Measurements from ENCODE around the gene AJM1. TPM values are rescaled to one million over a fixed set of nuclear protein-coding genes. Genes with fewer than 3 reads are reported as not detected.

The AJM1 gene
- total RNA-seq, 1 donor from 2014 or later: 2.7 TPM

DNA sequence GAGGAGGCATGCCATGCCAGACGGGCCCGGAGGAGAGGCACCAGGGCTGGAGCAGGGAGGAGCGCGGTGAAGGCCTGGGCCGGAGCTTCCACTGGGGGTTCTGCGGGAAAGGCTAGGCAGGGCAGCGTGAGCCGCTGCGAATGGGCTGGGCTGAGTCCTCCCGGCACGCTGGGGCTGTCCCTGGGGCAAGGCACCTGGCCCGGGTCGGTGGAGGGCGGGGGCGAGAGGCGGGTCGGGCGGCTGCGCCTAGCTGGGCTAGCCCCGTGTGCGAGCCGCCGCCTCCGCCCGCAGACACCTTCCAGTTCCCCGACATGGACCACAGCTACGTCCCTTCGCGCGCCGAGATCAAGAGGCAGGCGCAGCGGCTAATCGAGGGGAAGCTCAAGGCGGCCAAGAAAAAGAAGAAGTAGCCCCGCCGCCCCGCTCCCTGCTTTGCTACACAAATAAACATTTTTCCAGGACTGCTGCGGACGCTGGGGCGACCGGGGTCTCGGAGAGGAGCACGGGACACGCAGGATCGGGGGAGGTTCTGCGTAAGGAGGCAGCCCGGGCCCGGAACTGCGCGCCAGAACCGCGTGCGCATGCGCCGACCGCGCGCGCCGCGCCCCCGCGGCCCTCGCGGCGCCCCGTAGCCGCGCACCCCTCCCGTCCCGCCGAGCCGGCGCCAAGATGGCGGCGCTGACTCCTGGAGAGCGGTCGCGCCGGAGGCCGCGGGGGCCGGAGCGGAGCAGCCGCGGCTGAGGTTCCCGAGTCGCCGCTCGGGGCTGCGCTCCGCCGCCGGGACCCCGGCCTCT lies 34.8 kb upstream of the AJM1 start, which contains the start of gene RABL6:
Gene RABL6, plus strand, starts transcription at position 668 of the 794 bp plus-strand sequence. CDS start 249 bp downstream, outside the sequence.
- peak; percentile 75 for DNase-seq (ENCODE audit: low read depth)

- DNase-seq (ENCODE audit: low read depth): no peak
Measured at GRCh38 chr9:136808075-136808805, 34.0 kb upstream of the AJM1 start.

DNA sequence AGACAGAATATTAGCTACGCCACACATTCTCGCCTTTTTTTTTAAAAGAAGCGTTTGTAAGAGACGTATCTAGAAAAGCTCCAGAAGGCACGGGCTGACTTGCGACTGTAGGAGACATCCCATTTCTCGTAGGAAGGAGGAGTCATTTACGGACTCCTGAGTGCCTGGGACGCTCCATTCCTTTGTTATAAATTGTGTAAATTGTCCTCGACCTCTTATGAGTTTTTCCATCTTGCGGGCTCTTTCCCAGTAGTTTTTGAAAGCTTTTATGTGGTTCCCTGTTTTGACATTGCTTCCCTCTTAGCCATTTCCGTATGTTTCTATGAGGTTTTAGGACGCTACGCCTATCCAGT lies 33.5 kb upstream of the AJM1 start:
- DNase-seq (ENCODE audit: low read depth): no peak

DNA sequence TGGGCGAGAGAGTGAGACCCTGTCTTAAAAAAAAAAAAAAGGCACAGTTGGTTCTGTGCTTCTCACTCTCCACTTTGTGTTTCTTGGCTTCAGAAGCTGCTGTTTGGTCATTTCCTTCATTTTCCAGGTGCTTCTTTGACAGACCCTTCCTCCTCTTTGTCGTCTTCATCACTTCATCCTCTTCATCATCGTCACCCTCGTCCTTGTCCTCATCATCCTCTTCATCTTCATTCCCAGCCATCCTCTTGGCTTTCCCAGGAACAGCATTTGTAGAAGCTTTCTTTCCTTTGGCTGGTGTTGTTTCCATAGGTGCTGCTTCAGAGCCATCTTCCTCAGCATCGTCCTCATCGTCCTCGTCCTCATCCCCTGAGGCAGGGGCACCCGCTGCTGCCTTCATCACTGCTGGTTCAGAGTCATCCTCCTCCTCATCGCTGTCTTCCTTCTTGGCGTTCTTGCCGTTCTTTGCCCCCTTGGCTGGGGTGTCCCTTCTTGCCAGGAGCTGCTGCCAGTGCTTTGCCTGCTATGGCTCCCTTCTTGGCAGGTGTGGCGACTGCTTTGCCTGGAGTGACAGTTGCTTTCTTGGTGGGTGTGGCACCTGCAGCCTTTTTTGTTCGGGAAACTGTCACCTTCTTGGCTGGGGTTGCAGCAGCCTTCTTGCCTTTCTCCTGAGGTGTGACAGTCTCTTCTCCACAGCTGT lies 27.4 kb upstream of the AJM1 start:
- no peak for DNase-seq (ENCODE audit: low read depth)

DNA sequence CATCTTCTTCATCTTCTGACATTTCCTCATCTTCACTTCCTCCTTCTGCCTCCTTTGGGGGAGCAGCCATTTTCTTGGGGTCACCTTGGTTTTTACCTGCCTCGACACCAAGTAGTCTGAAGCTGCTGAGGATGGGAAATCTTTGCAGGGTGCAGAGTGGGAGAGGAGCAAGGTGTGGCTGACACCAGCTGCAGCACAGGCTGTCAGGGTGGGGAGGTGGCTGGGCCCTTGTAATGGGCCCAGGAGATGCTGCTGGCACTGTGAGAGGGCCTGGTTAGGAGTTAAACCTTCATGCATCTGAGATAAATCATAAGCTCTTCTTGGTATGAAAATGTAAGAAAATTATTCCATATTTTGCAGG lies 26.9 kb upstream of the AJM1 start:
- DNase-seq (ENCODE audit: low read depth): no peak

DNA sequence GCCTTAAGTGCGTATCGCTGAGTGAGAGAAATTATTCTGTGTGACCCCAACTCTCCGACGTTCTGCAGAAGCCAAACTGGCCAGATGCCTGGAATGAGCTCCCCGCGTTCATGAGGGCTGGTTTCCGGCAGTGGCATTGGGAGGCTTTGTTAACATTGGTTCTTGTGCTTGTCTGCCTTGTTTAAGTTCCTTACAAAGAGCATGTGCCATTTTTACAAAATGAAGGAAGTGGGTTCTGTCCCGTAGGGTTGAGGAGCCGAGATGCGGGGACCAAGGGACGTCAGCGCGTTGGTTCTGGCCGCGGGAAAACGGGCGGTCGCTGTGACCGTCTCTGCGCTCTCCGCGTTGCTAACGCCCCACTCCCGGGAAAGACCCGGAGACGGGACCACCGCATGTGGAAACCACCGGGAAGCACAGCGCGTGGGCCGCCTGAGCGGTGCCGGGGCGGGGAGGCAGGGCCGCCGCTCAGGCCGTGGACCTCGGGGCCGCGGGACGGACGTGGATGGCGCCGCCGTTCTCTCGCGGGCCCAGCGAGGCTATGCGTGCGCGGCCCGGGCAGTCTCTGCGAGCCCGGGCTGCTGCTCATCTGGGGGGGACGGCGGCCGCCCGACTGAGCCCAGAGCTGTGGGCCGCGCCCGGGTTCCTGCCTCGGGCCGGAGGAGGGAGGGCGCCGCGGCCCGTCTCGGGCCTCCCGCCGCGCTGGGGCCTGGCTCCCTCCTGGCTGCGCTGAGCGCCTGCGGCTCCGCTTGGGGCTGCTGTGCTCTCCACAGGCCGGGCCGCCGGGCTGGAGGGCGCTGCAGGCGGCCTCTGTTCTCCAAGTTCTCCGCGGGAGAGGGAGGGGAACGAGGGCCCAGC lies 21.1 kb upstream of the AJM1 start:
- DNase-seq (ENCODE audit: low read depth): no peak

DNA sequence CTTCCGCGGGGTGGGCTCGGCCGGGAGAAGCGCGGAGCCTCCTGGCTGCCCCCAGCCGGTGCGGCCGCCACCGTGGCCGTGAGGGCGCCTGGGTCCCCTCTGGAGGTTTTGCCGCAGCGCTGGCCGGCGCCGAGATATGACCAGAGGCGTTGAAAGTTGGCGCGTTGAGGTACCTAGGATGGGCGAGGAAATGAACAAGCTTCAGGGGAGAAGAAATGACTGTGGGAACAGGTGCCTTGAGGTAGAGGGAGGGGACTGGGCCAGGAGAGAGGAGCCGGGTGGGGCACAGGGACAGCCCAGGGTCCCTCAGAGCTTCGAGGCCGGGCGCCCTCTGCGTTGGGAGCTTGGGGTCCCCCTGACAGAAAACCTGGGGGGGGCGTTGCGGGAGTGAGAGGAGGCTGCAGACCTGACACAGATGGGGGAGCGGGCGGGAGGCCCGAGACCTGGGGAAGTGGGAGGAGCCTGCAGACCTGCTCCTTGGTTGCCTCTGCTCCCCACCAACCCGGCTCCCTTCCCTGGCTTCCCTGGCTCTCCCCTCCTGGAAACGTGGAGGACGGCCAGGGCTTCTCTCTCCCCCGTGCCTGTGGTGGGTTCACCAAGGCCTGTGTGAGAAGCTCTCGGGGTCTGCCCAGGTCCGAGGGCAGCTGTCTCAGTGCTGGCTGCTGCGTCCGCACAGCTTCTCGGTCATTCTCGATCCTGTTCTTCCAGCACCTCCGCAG lies 20.3 kb upstream of the AJM1 start:
- DNase-seq (ENCODE audit: low read depth): no peak

GRCh38 chr9:136823136-136824046 lies 18.9 kb upstream of the AJM1 start:
- no peak for DNase-seq (ENCODE audit: low read depth)

DNA sequence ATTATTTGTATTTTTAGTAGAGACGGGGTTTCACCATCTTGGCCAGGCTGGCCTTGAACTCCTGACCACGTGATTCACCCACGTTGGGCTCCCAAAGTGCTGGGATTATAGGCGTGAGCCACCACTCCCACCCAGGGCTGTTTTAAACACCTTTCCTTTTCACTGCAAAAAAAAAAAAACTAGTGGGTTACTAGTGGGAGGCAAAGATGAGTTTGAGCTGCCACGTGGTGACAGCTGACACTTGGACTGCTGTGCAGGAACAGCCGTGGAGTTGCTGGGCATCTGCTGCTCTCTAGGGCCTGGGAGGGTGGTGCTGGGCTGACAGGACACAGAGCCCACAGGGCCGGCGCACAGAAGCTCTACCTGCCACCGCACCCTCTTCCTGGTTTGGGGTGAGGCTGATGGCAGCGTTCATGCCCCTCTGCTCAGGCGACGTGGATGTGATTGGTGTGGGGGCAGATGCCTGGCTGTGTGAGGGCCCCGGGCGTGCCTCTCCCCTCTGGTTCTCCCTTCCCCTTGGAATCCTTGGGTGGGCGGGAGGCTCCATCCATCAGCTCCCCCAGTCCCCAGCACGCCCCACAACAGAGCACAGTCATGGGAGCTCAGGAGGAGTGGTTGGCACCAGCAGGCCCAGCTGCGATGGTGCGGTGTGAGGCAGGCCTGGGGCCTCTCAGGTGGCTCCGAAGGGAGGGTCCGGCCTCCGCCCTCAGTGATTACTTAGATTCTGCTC lies 17.6 kb upstream of the AJM1 start:
- peak; percentile 75 for DNase-seq (ENCODE audit: low read depth)

DNA sequence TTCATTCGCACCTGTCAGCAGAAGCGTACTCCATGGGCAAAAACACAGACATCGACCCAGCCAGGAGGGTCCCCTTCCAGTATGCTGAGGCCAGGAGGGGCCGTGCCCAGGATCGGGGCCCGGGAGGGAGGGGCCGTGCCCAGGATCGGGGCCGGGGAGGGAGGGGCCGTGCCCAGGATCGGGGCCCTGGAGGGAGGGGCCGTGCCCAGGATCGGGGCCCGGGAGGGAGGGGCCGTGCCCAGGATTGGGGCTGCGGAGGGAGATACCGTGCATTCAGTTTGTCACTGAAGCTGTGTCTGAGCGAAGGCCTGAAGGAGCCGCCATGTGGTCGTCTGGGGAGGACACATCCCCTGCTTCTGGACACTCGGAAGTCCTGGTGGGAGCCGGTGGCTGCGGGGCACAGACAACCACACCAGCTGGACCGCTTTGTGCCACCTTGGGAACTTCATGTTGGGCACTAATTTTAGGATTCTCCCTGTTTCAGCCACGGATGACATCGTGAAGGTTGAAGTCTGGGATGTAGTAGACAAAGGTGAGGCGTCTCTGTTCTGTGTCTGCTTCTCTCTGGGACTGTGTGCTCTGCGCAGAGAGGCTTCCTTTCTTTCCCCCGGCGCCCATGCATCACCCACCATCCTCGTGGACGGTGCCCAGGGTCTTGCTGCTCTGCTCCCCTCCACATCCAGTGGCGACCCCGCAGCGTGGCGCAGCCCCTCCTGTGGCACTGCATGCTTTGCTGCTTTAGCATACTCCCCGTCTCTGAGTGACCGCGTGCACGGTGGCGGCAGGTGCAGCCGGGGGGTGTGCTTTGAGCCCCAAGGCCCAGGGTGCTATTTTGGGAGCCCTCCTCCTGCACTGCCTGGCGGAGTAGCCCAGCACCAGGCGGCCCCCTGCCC lies 16.7 kb upstream of the AJM1 start:
- no peak for DNase-seq (ENCODE audit: low read depth)

DNA sequence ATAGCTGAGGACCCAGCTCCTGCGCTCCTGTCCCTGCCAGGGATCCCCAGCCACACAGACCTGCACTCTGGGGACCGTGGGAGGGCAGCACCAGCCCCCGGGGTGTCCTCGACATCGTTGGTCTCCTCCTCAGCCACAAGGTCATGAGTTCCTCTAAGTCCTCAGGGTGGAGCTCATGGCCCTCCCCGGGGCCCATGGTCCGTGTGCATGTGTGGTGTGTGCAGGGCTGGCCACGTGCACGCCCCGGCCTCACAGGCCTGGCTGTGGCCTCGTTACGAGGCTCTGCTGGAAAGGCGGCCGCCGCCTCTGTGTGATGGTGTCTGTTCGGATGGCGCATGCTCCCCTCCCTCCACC lies 16.1 kb upstream of the AJM1 start:
- DNase-seq (ENCODE audit: low read depth): no peak

GRCh38 chr9:136826703-136827582 lies 15.3 kb upstream of the AJM1 start:
- DNase-seq (ENCODE audit: low read depth): no peak

DNA sequence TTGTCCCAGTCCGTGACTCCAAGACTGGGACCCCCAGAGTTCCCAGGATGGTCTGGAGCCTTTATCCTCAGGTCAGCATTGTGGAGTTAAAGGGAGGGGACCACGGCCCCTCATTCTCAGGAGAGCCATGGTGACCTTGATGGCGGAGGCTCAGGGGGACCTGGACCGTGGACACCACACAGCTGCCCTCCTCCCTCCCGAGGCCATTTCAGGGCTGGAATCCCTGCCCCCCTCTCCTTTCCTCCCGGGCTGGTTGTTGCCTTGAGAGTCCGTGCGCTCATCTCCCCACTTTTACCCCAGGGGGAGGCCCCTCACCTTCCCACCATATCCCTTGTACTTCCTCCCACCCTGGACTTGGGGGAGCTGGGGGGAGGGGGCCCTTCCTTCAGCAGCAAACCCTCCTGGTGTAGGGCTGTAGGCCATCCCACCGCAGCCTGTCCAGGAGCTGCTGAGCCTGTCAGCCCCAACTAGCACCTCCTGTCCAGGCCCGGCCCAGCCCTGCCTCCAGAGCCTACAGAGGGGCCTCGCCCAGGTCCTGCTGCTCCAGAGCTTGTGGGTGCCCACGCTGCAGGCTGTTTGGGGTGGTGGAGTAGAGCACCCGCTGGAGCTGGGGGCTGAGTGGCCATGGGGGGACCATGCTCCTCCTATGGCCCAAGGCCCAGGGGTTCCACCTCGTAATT lies 14.3 kb upstream of the AJM1 start:
- DNase-seq (ENCODE audit: low read depth): no peak

GRCh38 chr9:136828474-136829140 lies 13.7 kb upstream of the AJM1 start:
- no peak for DNase-seq (ENCODE audit: low read depth)

DNA sequence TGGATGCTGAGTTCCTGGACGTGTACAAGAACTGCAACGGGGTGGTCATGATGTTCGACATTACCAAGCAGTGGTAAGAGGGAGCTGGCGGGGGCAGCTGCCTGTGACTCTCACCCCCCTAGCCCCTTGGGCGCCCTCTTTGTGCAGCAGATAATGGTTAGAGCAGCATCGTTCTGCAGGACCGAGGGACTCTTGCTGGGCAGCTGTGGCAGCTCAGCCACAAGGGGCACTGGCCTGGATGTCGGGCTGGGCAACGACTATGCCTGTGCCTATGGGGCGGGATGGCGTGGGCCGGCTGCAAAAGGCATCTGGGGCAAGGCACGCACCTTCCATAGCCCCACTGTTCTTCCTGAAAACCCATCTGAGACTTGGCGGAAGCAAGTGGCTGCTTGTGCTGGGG lies 12.9 kb upstream of the AJM1 start:
- DNase-seq (ENCODE audit: low read depth): no peak
